HepG2 (cell line): ENCODE measurements around the gene HACL1. TPM values are rescaled to one million over a fixed set of nuclear protein-coding genes. Genes with fewer than 3 reads are reported as not detected.
A peak's percentile ranks its signal among the peaks of the same experiment; 100 is the strongest.

Source experiments
- FOXK1 ChIP-seq: sonication (generic); formaldehyde crosslinking; IDR thresholded peaks from 2 replicates; pipeline ENCODE4 v1.4.0; 2020; ENCODE audit warnings: low read depth, missing genetic modification reagents, borderline replicate concordance
- JUNB ChIP-seq: sonication (generic); formaldehyde crosslinking; IDR thresholded peaks from 2 replicates; pipeline ENCODE4 v1.8.0; 2022; ENCODE audit warnings: missing genetic modification reagents, mild to moderate bottlenecking, borderline replicate concordance
- NONO ChIP-seq, 2 experiments: fragments of 450-650 bp in 1 of 2; sonication (generic) in 1 of 2; formaldehyde crosslinking in 1 of 2; IDR thresholded peaks in 1 of 2; conservative IDR thresholded peaks in 1 of 2; 2 replicates each; pipeline versions ENCODE4 v1.6.1 to v1.8.0; 2017 to 2022; ENCODE audit warnings: mild to moderate bottlenecking in 1 of 2, missing genetic modification reagents in 1 of 2, moderate library complexity in 1 of 2
- PAXIP1 ChIP-seq: sonication (generic); formaldehyde crosslinking; conservative IDR thresholded peaks from 2 replicates; pipeline ENCODE4 v1.4.0; 2020; ENCODE audit warnings: mild to moderate bottlenecking, missing genetic modification reagents, moderate library complexity
- SIX1 ChIP-seq: sonication (generic); formaldehyde crosslinking; IDR thresholded peaks from 2 replicates; pipeline ENCODE4 v1.4.0; 2020; ENCODE audit warnings: missing genetic modification reagents, borderline replicate concordance
- SRSF4 ChIP-seq: fragments of 200-400 bp; formaldehyde crosslinking; IDR thresholded peaks from one replicate; pipeline ENCODE4 v1.6.1; 2018; ENCODE audit warnings: mild to moderate bottlenecking, low read depth, low read length, moderate library complexity; ENCODE audit not compliant: poor library complexity, severe bottlenecking
- SRY ChIP-seq: sonication (generic); formaldehyde crosslinking; IDR thresholded peaks from 2 replicates; pipeline ENCODE4 v1.8.0; 2022; ENCODE audit warnings: mild to moderate bottlenecking, missing genetic modification reagents
- STAG1 ChIP-seq: sonication (generic); formaldehyde crosslinking; IDR thresholded peaks from 2 replicates; pipeline ENCODE4 v1.4.0; 2020; ENCODE audit warnings: missing genetic modification reagents
- TBX3 ChIP-seq: fragments of 450-650 bp; IDR thresholded peaks from 2 replicates; pipeline ENCODE4 v1.6.1; 2017; ENCODE audit warnings: antibody characterized with exemption, mild to moderate bottlenecking, inconsistent platforms, borderline replicate concordance
- ZFP90 ChIP-seq: sonication (generic); formaldehyde crosslinking; IDR thresholded peaks from 2 replicates; pipeline ENCODE4 v1.8.0; 2022; ENCODE audit warnings: missing genetic modification reagents, mild to moderate bottlenecking, inconsistent platforms, borderline replicate concordance
- ZNF143 ChIP-seq: sonication (generic); formaldehyde crosslinking; IDR thresholded peaks from 2 replicates; pipeline ENCODE4 v1.4.0; 2020; ENCODE audit warnings: missing genetic modification reagents
- ZNF407 ChIP-seq: sonication (generic); formaldehyde crosslinking; IDR thresholded peaks from one replicate; pipeline ENCODE4 v1.5.1; 2020; ENCODE audit warnings: mild to moderate bottlenecking, missing genetic modification reagents; ENCODE audit errors: not compliant biosample characterization
- ZNF510 ChIP-seq: sonication (generic); formaldehyde crosslinking; IDR thresholded peaks from 2 replicates; pipeline ENCODE4 v1.4.0; 2020; ENCODE audit warnings: low read depth, mild to moderate bottlenecking, missing genetic modification reagents
- ZNF598 ChIP-seq: sonication (generic); formaldehyde crosslinking; IDR thresholded peaks from 2 replicates; pipeline ENCODE4 v1.5.1; 2020; ENCODE audit warnings: mild to moderate bottlenecking, missing genetic modification reagents, borderline replicate concordance
- ZNF768 ChIP-seq: sonication (generic); formaldehyde crosslinking; IDR thresholded peaks from 2 replicates; pipeline ENCODE4 v1.4.0; 2020; ENCODE audit warnings: missing genetic modification reagents
- polyA plus RNA-seq, 8 experiments: library from polyadenylated mRNA; depleted of rRNA in 3 of 8; stranded (reverse) in 7 of 8; unstranded in 1 of 8; fragments of >200 nt; fragmentation: Illumina TruSeq in 4 of 8; extraction: Trizol in 4 of 8; gene quantifications; 2 replicates each; pipeline versions ENCODE4 v1.2.1 to v1.2.3, GENCODE V29; 2011 to 2016; ENCODE audit warnings: low read depth in 4 of 8, missing spikeins in 1 of 8, mixed read lengths in 1 of 8; ENCODE audit not compliant: insufficient read depth in 1 of 8
- total RNA-seq, 5 experiments: library from RNA; depleted of rRNA; stranded (reverse); fragments of >200 nt; fragmentation: Illumina TruSeq; extraction: Trizol; gene quantifications; 2 replicates each; pipeline ENCODE4 v1.2.3, GENCODE V29; 2016; ENCODE audit warnings: low read depth in 1 of 5

HACL1 gene
- total and polyA plus RNA-seq, 2 of the 13 experiments (the other 11 are each of a cell fraction or from before 2014, with no cell fraction given) = 22.1 to 25.7 TPM

- TF ChIP-seq ZNF407 (CRISPR knock-in tag) (no peak), ZNF510 (no peak; the same call in 1 of the 2 replicates), TBX3 (peak; percentile 99), STAG1 (CRISPR knock-in tag) (0 out of 2 replicates have a peak, but pooled peaks have one; percentile 5), ZNF598 (peak; percentile 57; the same call in 1 of the 2 replicates), JUNB (CRISPR knock-in tag) (no peak), SRSF4 (no peak), ZFP90 (CRISPR knock-in tag) (peak; percentile 78; the same call in 1 of the 2 replicates), SRY (CRISPR knock-in tag) (peak; percentile 69; the same call in 1 of the 2 replicates), ZNF768 (CRISPR knock-in tag) (0 out of 2 replicates have a peak, but pooled peaks have one; percentile 23), FOXK1 (CRISPR knock-in tag) (peak; percentile 100), PAXIP1 (peak; percentile 61; the same call in 1 of the 2 replicates), SIX1 (CRISPR knock-in tag) (no peak), NONO (IDR thresholded peaks at IDR 0.05) (no peak), NONO (CRISPR knock-in tag; conservative IDR thresholded peaks at IDR 0.05) (peak; percentile 79), ZNF143 (CRISPR knock-in tag) (peak; percentile 90)
These were observed at the start of gene HACL1, which contains the start of gene BTD (continued) for GRCh38 chr3:15601399-15602145.
